Heart left ventricle (tissue), 13 donors: ENCODE results near the gene OR5AK2.

Experiments used
- CTCF ChIP-seq, 12 donors: fragments of 200-600 bp; sonication (generic) in 4 of 12; IDR thresholded peaks; one replicate each; pipeline versions ENCODE4 v1.5.0 to v1.8.0; 2018 to 2022; ENCODE audit warnings: antibody characterized with exemption in 12 of 12, mild to moderate bottlenecking in 5 of 12
- POLR2A ChIP-seq, 2 donors: fragments of 450-650 bp; IDR thresholded peaks; one replicate each; pipeline ENCODE4 v1.6.1; 2017; ENCODE audit warnings: antibody characterized with exemption in 2 of 2, mild to moderate bottlenecking in 2 of 2, moderate library complexity in 2 of 2
- donor health status: ischemic (EF 13 %, LVEDD 7.1; RV severe dilation, severe dysfunction).
- donor health status: DM: no; HTN: yes; CAD: no.
- donor health status: DM: no; HTN: no; CAD: no.
- donor health status: ischemic (EF 25% LVEDD 6.9; RV normal size, moderate dysfunction).
- donor health status: ischemic (EF 25% LVEDD 5.7; RV mildly dilated, moderate dysfunction).
- donor health status: ischemic (EF 35%, LVEDD 5.7; RV mildly dilated, moderate dysfunction).
- donor health status: nonischemic (EF 11% LVEDD 7.7; RV severe dilation, severe dysfunction).
- donor health status: DM: yes; HTN: yes; CAD: no.
- donor health status: PGD.
- donor health status: ischemic (EF 29% LVEDD 5.4; RV normal size, mild dysfunction).
- donor health status: nonischemic (EF 23%, LVEDD 6.1; RV moderate dilation, normal function).

GRCh38 chr11:56968524-56968923 lies 20.2 kb upstream of the OR5AK2 start:
- TF ChIP-seq CTCF (IDR thresholded peaks at IDR 0.05) (no peak), POLR2A (IDR thresholded peaks at IDR 0.05) (no peak)
